Activated naive CD4-positive, alpha-beta T cell (primary cell): ENCODE measurements around the gene MRTFA.

Experiments
- DNase-seq, 4 experiments: peaks; one replicate each; lab custom pipeline; 2025; lab: John Stamatoyannopoulos, UW

Gene MRTFA

DNA sequence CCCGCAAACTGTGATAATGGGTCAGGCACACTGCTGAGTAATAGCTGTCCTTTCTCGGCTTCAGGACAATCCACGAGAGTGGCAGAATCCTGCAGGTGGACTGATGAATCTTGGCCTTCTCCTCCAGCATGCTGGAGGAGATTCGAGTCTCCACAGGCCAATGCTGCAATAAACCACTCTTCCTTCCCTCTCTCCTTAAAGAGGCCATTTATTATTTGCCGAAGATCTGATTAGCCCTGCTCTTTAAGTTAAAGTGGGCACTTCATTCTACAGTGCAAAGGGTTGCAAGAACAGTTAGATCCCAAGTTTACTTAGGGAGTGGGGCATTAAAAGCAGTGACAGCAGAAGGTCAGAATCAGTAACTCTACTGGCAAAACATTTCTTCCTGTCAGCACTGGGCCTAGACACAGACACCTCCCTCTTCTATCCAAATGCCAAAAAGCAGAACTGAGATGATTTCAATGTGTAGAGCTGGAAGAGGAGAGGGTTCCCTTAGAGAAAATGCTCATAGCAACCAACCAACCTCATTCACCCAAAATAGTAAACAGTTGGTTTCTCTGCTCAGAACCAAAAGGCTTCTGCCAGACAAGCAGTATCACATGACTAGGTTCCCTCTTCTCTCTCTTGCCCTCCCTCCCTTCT is 144.4 kb downstream of the MRTFA start:
- no peak for DNase-seq

DNA sequence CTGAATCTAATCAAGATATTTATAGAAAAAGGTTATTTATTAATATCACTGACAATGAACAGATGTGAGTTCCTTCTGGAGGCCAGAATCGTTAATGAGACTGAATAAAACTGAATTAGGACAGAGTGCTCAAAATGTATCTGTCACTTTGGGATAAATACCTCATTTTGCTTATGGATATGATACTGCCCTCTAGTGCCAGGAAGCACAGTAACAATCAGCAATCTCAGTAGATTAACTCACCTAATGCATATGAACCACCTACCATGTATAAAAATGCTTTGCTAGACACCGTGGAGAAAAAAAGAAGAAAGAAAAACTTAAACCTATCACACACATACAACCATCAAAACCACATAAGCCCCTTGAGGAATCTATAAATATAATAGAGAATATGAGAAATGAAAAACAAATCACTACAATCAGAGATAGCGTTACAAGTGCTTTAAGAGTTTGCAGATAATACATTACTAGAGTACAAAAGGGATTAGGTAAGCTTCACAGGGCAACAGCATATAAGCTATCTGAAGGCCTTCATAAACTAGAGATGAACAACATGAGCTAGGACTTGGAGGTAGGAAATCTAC is 148.8 kb downstream of the MRTFA start:
- DNase-seq: no peak

DNA sequence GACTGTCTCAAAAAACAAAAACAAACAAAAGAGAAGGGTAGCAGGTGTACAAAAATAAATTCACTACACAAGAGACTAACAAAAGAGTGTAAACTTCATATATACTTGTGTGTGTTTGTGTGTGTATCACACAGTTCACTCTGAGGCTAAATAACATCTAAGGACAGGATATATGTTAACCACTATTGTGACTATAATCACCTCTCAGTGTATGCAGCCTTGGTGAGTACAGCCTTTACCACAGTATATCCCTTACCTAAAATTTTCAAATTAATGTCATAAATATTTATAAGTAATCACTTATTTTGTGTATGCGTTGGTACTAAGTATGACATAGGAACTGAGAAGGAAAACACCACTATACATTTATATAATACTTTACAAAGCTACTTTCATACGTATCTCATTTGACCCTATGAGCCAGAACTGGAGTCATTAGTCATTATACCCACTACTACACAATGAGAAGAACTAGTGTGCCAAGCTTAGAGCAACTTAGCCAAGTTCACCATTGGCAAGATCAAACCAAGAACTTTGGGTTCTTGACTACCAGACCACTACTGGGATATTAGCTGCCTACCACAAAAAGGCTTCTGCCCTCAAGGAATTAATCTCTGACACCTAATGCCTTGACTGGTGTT is 149.4 kb downstream of the MRTFA start:
- no peak for DNase-seq

DNA sequence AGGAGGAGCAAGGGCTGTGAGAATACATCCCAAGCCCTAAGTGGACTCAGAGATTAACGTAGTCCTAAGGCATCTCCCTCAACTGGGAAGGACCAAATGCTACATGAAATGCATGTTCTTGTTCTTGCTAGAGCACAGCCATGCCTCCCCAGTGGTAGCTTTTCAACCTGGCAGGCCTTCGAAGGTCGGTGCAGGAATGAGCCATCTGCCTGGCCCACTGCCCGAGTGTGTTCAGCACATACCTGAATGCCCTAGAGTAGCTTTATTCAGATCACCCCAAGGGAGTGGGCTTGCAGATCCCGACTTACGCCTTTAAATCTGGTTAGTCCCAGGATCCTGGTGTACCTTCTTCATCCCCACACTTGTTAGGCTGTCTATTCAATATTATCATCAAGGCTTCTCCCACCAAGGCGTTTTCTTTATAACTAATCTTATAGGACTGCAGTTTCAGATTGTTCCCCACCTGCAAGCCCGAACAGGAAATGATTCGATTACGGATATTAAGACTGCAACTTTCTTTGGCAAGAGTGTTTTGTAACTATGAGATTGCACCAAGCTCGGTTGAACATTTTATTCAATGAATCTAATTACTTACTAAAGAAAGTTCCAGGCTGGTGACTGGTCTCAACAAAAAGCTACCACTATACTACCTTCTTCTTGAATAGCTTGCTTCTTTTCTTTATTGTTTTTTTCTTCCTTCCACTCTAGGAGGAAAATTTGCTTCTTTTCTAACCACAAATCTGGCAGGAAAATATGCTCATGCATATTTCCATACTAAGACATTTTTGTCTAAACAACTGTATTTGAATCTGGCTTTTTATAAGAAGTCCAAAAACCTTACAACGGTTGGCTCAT is 150.5 kb downstream of the MRTFA start:
- no peak for DNase-seq

DNA sequence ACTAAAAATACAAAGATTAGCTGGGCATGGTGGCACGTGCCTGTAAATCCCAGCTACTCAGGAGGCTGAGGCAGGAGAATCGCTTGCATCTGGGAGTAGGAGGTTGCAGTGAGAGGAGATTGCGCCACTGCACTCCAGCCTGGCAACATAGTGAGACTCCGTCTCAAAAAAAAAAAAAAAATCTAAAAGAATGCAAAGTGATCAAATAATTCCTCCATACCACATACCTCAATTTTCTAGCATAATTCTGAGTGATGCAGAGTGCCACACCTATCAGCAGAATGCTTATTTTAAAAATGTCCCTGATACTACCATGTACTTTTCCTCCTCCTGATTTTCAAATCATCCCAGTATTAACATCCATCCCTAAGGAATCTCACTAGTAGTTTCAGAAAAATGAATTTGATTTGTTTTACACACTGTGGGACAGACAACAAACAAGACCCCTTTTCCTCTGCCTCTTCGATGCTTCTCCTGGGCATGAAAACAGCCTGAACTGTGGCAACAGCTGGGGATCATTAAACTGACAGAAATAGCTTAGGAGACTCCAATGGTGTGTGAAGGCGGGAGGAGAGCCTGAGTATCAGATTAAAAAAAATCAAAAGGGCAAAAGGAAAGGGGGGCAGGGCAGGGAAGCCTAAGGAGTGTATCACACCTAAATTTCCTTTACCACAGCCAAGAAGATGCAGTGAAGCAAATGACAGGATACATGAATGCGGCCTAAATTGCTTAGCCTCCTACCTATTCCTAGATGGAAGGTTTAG is 151.4 kb downstream of the MRTFA start:
- DNase-seq: no peak

DNA sequence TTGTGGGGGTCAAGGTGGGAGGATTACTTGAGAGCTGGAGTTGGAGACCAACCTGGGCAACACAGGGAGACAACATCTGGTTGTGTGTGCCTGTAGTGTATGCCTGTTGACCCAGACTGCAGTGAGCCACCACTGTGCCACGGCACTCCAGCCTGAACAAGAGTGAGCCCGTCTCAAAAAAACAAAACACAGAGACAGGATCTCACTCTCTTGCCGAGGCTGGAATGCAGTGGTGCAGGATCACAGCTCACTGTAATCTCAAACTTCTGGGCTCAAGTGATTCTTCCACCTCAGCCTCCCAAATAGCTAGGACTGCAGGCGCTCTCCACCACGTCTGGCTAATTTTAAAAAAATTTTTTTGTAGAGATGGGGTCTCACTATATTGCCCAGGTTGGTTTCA is 153.6 kb downstream of the MRTFA start:
- no peak for DNase-seq

DNA sequence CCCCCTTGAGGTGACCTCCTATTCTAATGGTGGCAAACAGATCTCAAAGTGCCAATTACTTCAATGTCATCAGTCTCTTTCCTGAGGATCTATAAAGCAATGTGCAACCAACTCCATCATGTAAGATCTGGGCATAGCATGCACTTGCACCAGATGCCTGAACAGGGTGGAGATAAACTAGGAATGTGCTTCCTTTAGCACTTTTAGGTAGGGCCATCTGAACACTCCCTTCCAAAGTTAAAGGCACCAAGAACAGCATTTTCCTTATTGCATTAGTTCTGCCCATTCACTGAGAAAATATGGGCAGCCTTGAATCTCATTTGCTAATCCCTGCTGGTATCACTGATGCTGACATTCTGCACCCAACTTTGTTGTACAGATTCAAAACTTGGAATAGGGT is 154.1 kb downstream of the MRTFA start:
- DNase-seq: no peak

DNA sequence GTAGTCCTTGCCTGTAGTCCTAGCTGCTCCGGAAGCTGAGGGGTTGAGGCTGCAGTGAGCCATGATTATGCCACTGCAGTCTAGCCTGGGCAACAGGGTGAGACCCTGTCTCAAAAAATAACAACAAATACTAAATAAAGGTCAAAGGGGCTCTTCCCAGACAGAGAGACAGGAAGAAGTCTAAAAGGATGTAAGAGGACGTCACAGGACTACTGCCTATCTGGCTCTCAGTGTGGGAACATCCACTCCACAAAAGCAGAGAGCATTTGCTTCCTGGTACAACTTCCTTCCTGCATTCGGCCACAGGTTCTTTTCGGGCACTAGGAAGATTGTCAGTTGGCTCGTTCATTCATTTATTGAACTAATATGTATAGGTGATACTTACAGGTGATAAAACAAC is 155.5 kb downstream of the MRTFA start:
- no peak for DNase-seq

DNA sequence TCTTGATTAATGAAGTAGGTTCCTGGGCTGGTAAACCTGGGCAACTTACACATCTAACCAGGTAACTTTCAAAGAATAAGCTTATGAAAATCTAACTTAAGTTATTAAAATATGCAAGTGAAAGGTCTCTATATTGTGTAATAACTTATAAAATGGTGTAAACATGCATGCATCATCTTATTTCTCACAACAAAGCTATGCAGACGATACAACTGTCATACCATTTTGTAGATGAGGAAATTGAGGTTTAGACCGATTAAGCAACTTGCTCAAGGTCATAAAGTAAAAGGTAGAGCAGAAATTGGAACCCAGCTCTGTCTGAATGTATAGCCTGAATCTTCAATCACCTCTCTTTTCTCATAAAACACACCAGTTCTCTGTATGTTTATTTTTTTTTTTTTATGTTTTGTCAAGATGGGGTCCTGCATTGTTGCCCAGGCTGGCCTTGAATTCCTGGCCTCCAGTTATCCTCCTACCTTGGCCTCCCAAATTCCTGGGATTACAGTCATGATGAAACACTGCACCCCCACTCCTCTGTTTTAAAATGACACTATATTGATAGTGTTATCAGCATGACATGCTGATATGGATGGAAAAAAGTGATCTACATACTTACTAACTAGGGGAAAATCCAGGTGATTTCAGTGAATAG is 156.5 kb downstream of the MRTFA start:
- no peak for DNase-seq

DNA sequence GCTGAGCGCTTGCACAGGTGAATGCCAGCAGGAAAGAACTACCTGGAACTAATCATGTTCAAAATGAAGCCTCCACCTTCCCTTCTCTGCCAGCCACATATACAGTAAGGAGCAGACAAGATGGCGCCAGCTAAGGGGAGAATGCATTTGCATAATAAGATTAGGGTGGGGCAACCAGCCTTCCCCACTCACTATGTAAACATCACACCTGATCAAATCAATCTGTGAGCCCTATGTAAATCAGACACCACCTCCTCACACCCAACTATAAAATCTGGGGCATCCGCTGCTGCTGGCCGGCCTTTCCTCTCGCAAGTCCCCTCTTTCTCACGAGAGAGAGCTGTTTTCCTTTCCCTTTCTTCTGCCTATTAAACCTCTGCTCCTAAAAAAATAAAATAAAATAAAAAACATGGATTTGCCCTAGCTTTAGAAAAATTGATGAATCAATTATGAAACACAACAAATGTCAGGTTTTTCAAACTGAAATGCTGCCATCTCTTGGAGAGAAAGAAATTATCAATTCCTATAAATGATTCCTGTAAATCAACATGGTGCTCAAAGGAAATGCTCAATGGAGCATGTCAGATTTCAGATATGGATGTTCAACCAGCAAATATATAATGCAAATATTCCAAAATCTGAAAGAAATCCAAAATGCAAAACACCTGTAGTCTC is 157.3 kb downstream of the MRTFA start:
- DNase-seq: no peak

DNA sequence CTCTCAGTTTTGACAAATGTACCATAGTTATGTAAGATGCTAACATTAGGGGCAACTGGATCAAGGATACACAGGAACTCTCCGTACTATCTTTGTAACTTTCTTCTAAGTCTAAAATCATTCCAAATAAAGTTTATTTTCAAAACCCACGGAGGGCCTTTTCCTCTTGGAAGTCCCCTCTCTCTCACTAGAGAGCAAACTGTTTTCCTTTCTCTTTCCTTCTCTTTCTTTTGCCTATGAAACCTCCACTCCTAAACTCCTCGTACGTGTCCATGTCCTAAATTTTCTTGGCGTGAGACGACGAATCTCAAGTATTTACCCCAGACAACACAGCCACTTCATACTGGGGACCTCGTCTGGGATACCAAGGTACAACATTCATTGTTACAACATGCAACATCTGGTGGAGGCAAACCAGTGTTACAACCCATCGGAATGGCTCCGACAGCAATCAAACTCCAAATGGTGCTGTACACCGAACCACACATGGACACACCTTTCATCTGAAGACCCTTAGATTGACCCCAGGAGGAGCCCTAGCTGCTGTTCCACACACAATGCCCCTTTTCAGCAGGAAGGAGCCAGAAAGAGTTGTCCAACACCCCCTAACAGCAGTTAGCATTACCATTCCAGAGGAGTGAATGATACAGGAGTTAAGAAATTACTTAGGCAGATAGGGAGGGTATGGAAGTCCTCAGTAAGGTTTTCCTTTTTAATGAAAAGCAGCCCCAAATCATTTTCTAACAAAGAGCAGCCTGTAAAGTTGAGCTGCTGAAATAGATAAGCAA is 158.0 kb downstream of the MRTFA start:
- DNase-seq: no peak

DNA sequence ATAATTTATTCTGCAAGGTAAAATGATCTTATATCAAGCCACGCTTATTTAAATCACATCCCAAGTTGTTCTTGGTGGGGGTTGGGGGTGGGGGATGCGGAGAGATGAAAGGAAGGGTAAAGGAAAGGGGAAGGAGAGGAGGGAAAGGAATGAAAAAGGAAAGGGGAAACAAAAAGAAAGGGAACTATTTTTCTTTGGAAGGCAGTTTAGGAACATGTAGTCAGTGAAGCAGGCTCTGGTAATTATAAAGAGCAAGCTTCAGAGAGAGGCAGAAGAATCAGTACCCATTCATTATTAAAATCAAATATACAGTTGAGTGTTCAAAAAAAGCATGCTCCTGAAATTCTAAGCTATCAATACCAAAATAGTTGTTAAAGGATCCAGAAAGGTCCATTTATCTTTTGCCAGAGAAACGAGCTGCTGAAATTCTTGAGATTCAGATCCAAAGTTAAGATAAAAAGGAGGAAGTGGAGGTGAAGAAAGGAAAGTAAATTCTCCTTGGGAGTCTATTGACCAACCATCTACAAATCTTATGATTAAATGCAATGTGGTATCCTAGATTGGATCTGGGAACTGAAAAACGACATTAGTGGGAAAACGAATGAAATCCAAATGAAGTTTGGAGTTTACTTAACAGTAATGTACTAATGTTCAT is 158.7 kb downstream of the MRTFA start:
- DNase-seq: no peak

DNA sequence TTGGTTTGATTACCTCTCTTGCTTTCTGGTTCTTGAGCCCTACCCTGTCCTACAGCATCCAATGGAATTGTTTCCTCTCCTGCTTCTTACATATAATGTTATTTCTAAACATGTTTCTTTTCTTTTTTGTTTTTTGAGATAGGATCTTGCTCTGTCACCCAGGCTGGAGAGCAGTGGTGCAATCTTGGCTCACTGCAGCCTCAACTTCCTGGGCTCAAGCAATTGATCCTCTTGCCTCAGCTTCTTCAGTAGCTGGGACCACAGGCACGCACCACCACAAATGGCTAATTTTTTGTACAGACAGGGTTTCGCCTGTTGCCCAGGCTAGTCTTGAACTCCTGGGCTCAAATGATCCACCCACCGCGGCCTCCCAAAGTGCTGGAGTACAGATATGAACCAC is 160.2 kb downstream of the MRTFA start:
- no peak for DNase-seq

DNA sequence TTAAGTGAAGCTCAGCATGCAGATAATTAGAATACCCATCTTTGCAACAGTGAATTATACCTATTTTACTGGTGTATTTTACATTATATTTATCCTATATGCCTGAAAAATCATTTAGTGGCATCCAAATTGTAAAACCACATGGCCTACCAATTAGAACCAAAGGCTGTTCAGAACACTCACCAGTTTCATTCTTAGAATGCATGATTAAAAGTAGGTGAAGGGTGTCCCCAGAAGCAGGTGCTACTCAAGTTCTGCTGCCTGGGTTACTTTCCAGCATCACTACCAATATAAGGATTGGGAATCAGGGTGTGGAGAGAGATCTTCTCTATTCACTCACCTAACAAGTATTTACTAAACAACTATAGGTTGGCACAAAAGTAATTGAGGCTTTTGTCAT is 162.8 kb downstream of the MRTFA start:
- DNase-seq: no peak

DNA sequence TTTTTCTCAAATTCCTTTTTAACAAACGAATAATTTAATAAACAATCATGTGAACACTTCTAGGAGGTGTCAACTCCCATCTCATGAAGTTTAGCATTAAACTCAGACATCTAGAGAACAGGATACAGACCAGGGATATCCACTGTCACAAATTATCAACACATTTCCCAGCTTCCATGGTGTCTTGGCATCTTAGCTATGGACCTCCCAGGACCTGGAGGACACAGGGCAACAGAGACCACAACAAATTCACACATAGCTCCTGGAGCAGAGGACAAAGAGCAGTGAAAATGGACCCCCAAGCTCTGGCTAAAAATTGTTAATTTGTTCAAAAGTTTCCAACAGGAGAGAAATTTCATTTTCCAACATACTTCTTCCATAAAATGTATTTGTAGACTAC is 163.9 kb downstream of the MRTFA start:
- no peak for DNase-seq

DNA sequence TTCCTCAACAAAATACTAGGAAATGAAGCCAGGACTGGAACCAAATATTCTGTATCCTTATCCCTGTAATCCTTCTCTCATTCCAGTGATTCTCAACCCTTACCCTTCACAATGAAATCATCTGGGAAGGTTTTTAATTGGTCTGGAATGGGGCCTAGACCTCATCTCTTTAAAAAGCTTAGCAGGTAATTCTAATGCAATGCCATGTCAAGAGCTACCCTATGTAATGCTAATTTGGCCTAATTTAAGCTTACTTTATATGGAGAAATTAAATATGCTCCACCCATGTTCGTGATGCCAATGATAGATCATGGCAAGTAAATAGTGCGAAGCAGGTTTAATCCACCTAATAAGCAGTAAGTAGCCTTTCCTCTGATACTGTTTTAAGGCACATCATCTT is 164.5 kb downstream of the MRTFA start:
- DNase-seq: no peak

DNA sequence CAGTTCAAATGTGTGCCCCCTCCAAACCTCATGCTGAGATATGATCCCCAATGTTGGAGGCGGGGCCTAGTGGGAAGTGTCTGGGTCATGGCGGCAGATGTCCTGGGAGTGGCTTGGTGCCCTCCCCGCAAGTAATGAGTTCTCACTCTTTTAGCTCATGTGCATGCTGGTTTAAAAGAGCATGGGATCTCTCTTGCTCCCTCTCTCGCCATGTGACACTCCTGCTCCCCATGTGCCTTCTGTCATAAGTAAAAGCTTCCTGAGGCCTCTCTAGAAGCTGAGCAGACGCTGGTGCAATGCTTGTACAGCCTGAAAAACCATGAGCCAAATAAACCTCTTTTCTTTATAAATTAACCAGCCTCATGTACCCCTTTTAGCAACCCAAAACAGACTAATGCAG is 167.3 kb downstream of the MRTFA start:
- DNase-seq: no peak

DNA sequence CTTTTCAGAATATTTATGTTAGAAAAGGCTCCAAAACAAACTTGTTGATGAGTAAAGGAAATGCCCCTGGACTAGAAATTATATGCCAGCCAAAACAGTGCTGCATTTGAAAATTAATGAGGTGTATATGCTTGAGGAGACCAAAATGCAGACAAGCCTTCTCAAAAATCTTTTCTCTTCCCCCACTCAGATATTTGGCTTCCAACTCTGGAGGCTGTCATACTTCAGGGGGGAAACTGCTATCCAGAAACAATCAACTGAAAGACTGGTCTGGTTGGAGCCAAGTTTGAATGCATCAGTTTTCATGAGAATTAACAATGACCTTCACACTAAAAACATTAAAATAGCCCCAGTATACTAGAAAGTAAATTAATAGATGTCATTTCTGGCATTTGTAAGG is 167.9 kb downstream of the MRTFA start:
- no peak for DNase-seq

DNA sequence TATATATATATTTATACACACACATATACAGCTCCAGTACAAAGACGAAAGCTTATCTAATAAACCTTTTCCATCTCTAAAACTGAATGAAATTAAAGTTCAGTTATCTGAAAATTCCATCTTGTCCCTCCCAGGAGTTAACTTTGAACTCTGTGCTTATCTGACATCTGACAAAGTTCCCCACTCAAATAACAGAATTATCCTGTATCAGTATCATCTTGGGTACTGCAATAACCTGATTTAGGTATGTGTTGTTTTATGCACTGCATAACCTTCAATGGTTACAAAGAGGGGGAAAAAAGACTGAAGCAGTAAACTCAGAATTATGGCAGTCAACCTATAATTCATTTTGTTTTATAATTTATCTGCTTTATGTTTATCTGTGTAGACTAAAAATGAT is 169.5 kb downstream of the MRTFA start:
- no peak for DNase-seq

DNA sequence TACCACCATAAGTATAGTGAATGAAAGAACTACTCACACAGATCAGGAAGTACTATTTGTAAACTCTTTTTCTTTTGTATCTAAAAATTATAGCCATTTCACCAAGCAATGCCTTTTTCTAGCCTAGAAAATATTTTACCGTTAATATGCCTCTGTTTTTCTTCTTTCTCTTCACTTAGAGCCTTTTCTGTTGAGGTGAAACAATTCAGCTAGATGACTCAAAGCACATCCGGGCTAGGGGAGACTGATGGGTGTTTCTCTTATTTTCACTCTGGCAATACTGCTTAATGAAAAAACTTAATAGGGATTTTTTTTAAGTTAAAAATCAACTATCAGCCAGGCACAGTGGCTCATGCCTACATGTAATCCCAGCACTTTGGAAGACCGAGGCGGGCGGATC is 172.8 kb downstream of the MRTFA start:
- peak in 1 of 4 experiments; percentile 5 for DNase-seq
